Esophagus muscularis mucosa (tissue), 4 donors: ENCODE results near the gene MT1E. TPM values are rescaled to one million over a fixed set of nuclear protein-coding genes. Genes with fewer than 3 reads are reported as not detected.

Experiments used
- DNase-seq: peaks from one replicate; pipeline ENCODE4 v3.0.0-alpha.2; 2017; ENCODE audit errors: extremely low spot score
- H3K27ac ChIP-seq, 4 donors: fragments of 200-600 bp; sonication (generic); replicated peaks in 1 of 4; 1 replicate in 3 of 4; 2 replicates in 1 of 4; pipeline ENCODE4 v1.5.1; 2016 to 2019; ENCODE audit warnings: mild to moderate bottlenecking in 1 of 4
- H3K27me3 ChIP-seq, 4 donors: fragments of 200-600 bp; sonication (generic); one replicate each; pipeline versions ENCODE4 v1.5.1 to v1.6.0; 2016 to 2019
- H3K36me3 ChIP-seq, 4 donors: fragments of 200-600 bp; sonication (generic); one replicate each; pipeline ENCODE4 v1.5.1; 2016 to 2019
- H3K4me1 ChIP-seq, 4 donors: fragments of 200-600 bp; sonication (generic); one replicate each; pipeline ENCODE4 v1.5.1; 2016 to 2019
- H3K4me3 ChIP-seq, 4 donors: fragments of 200-600 bp; sonication (generic); 1 replicate in 2 of 4; 2 replicates in 2 of 4; pipeline ENCODE4 v1.5.1; 2016 to 2019; ENCODE audit warnings: mild to moderate bottlenecking in 4 of 4, moderate library complexity in 1 of 4
- H3K9me3 ChIP-seq, 4 donors: fragments of 200-600 bp; sonication (generic); 1 replicate in 3 of 4; 2 replicates in 1 of 4; pipeline ENCODE4 v1.5.1; 2016 to 2019
- CTCF ChIP-seq, 3 experiments: fragments of 200-600 bp in 2 of 3; fragments of 450-650 bp in 1 of 3; sonication (generic) in 2 of 3; IDR thresholded peaks; one replicate each; pipeline ENCODE4 v1.5.1; 2017 to 2019; ENCODE audit warnings: antibody characterized with exemption in 3 of 3, mild to moderate bottlenecking in 2 of 3, moderate library complexity in 1 of 3
- EP300 ChIP-seq: sonication (generic); formaldehyde crosslinking; IDR thresholded peaks from one replicate; pipeline ENCODE4 v1.6.1; 2017; ENCODE audit warnings: antibody characterized with exemption
- POLR2A ChIP-seq: fragments of 450-650 bp; IDR thresholded peaks from one replicate; pipeline ENCODE4 v1.6.1; 2017; ENCODE audit warnings: antibody characterized with exemption, moderate library complexity, mild to moderate bottlenecking, low read depth
- POLR2AphosphoS5 ChIP-seq, 2 donors: sonication (generic); formaldehyde crosslinking; IDR thresholded peaks; one replicate each; pipeline ENCODE4 v1.6.1; 2017; ENCODE audit warnings: antibody characterized with exemption in 2 of 2
- WGBS: methylation state at CpG from one replicate; pipeline ENCODE4 v1.1.5; 2018; 5-methylcytosine and 5-hydroxymethylcytosine counted together
- intact Hi-C: fragments of 100-400 bp; cut with DNase I; formaldehyde crosslinking; loops from one replicate; pipeline ENCODE4 v1.15.1; 2023
- total RNA-seq, 4 donors: library from RNA; depleted of rRNA; stranded (reverse); fragments of >200 nt; gene quantifications; one replicate each; pipeline versions ENCODE4 v1.1.0 to v1.2.1, GENCODE V29; 2016

MT1E gene
- total RNA-seq, 4 donors from 2014 or later = 57.7 to 428 (median 146) TPM

GRCh38 chr16:56625943-56626654, 518 bp downstream of the MT1E start:
- no peak for DNase-seq
- TF ChIP-seq POLR2A = no peak
- TF ChIP-seq CTCF (IDR thresholded peaks at IDR 0.05) = no peak
- TF ChIP-seq EP300 = no peak
- peak in 1 of 2 donors; percentile 67 for TF ChIP-seq POLR2AphosphoS5 (IDR thresholded peaks at IDR 0.05)
- H3K4me1 ChIP-seq = peaks cover 20 to 39% (median 30%) of the 10 kb centered on the region in 4 donors
- H3K36me3 ChIP-seq = no peaks in the 10 kb centered on the region
- WGBS = 34% methylated on average over 11 of the region's 16 CpGs
- H3K4me3 ChIP-seq = peak overlapping the region; percentile 61 to 78 (median 72)
- H3K27me3 ChIP-seq = no peaks in the 10 kb centered on the region
- intact Hi-C loops = loop anchor here (2.0 to 10.0 kb wide), 2 partner anchors 17 to 201 kb away; partner anchors contain the start of genes AMFR and MT2A
- peak overlapping the region; percentile 88 to 94 (median 92) for H3K27ac ChIP-seq
- no peaks in the 10 kb centered on the region for H3K9me3 ChIP-seq

- no peaks in the 10 kb centered on the region for H3K9me3 ChIP-seq
- intact Hi-C loops = loop anchor here (10.0 kb wide), 1 partner anchor 202 kb away; the partner anchor contains the start of gene AMFR
- no peaks in the 10 kb centered on the region for H3K27me3 ChIP-seq
- TF ChIP-seq EP300 (no peak), CTCF (IDR thresholded peaks at IDR 0.05) (no peak), POLR2AphosphoS5 (IDR thresholded peaks at IDR 0.05) (no peak), POLR2A (no peak)
- peak overlapping the region; percentile 61 to 78 (median 72) for H3K4me3 ChIP-seq
- DNase-seq = no peak
- peak overlapping the region; percentile 88 to 94 (median 92) for H3K27ac ChIP-seq
- 57% methylated on average over 6 of the region's 7 CpGs for WGBS
- no peaks in the 10 kb centered on the region for H3K36me3 ChIP-seq
- H3K4me1 ChIP-seq = peaks cover 20 to 41% (median 31%) of the 10 kb centered on the region in 4 donors
These were observed 1.1 kb downstream of the MT1E start for GRCh38 chr16:56626685-56627084.

- TF ChIP-seq EP300 = no peak
- no peak for TF ChIP-seq POLR2AphosphoS5 (IDR thresholded peaks at IDR 0.05)
- TF ChIP-seq POLR2A = no peak
- TF ChIP-seq CTCF (IDR thresholded peaks at IDR 0.05) = no peak
- Histone ChIP-seq H3K27me3 (peaks cover 0 to 16% (median 0%) of the 10 kb centered on the region in 4 donors), H3K27ac (peak overlapping the region in 3 of 4 donors; percentile 38 to 94 (median 92)), H3K4me3 (no peak overlapping the region), H3K36me3 (no peaks in the 10 kb centered on the region), H3K4me1 (peaks cover 16 to 57% (median 47%) of the 10 kb centered on the region in 4 donors), H3K9me3 (no peaks in the 10 kb centered on the region)
- no peak for DNase-seq
- intact Hi-C loops = loop anchor here (10.0 kb wide), 1 partner anchor 204 kb away; the partner anchor contains the start of gene AMFR
- 78% methylated on average over 9 of the region's 9 CpGs for WGBS
These were observed 3.1 kb downstream of the MT1E start for GRCh38 chr16:56628486-56629350.

GRCh38 chr16:56629531-56629930, 4.0 kb downstream of the MT1E start:
- H3K4me1 ChIP-seq = peaks cover 16 to 57% (median 48%) of the 10 kb centered on the region in 4 donors
- no peak for DNase-seq
- intact Hi-C loops = loop anchor here (10.0 kb wide), 1 partner anchor 205 kb away; the partner anchor contains the start of gene AMFR
- WGBS = 97% methylated on average over 3 of the region's 3 CpGs
- peaks cover 0 to 23% (median 0%) of the 10 kb centered on the region in 4 donors for H3K27me3 ChIP-seq
- no peaks in the 10 kb centered on the region for H3K9me3 ChIP-seq
- TF ChIP-seq EP300 (no peak), POLR2A (no peak), POLR2AphosphoS5 (IDR thresholded peaks at IDR 0.05) (no peak), CTCF (IDR thresholded peaks at IDR 0.05) (no peak)
- H3K27ac ChIP-seq = peak overlapping the region in 3 of 4 donors; percentile 8 to 38 (median 25)
- no peaks in the 10 kb centered on the region for H3K36me3 ChIP-seq
- no peak overlapping the region for H3K4me3 ChIP-seq
